NCI-H226 (cell line): Measurements from ENCODE around the gene TMEM131L.
"Not testable (repeated sequence)": the region's sequence is repeated elsewhere in the genome, so short reads cannot be mapped to it uniquely, and the experiment has no call there.

Experiments used
- DNase-seq: peaks from one replicate; pipeline ENCODE4 v3.0.0-alpha.2; 2015

Gene TMEM131L

GRCh38 chr4:153661908-153662307 lies 195.7 kb downstream of the TMEM131L start:
- DNase-seq: no peak

GRCh38 chr4:153663667-153664066 lies 197.5 kb downstream of the TMEM131L start:
- no peak for DNase-seq

- not testable (repeated sequence) for DNase-seq
Observed at GRCh38 chr4:153666505-153666904, 200.3 kb downstream of the TMEM131L start.

GRCh38 chr4:153668647-153669046 lies 202.5 kb downstream of the TMEM131L start:
- DNase-seq: peak; percentile 16

- no peak for DNase-seq
Observed at GRCh38 chr4:153669838-153670237, 203.7 kb downstream of the TMEM131L start.

- DNase-seq: peak; percentile 39
Observed at GRCh38 chr4:153676486-153676885, 210.3 kb downstream of the TMEM131L start.

GRCh38 chr4:153676984-153677383 lies 210.8 kb downstream of the TMEM131L start:
- DNase-seq: peak; percentile 83

- no peak for DNase-seq
Observed at GRCh38 chr4:153679486-153679885, 213.3 kb downstream of the TMEM131L start.

- DNase-seq: no peak
Observed at GRCh38 chr4:153683763-153684181, 217.6 kb downstream of the TMEM131L start.

GRCh38 chr4:153684182-153684970 lies 218.2 kb downstream of the TMEM131L start, which contains the start of gene TLR2:
TLR2 (plus strand) TSS chr4:153684280; CDS start chr4:153702908, 18,628 bp downstream.
- no peak for DNase-seq

- DNase-seq: no peak
Observed at GRCh38 chr4:153684971-153685371, 218.8 kb downstream of the TMEM131L start.
